IMR-90 (cell line): Measurements from ENCODE around the gene SNTA1. TPM values are rescaled to one million over a fixed set of nuclear protein-coding genes. Genes with fewer than 3 reads are reported as not detected.

Experiments used
- ATAC-seq: fragments of 200-7000 bp; cut with Tn5 transposase; 2 replicates; pipeline ENCODE4 v1.9.1; 2020; ENCODE audit warnings: low read depth, mild to moderate bottlenecking, moderate library complexity
- BruUV-seq: library from RNA; stranded (reverse); fragments of 400-500 nt; replicated peaks from 2 replicates; lab custom pipeline; 2021; lab: Mats Ljungman, UMichigan
- CTCF ChIA-PET: fragments of 300-600 bp; formaldehyde crosslinking; extraction: SDS; loops from one replicate; lab custom pipeline; 2021; ENCODE audit warnings: antibody characterized with exemption; lab: Yijun Ruan, JAX
- POLR2A ChIA-PET: fragments of 300-600 bp; sonication (Branson Sonifier 250); formaldehyde crosslinking; loops from one replicate; lab custom pipeline; 2022; ENCODE audit warnings: antibody characterized with exemption; ENCODE audit not compliant: unreplicated experiment; lab: Charles Lee
- DNase-seq: peaks from one replicate; pipeline ENCODE4 v3.0.0; 2013
- H2AFZ ChIP-seq: replicated peaks from 2 replicates; pipeline ENCODE3; 2013; ENCODE audit warnings: low read length, mild to moderate bottlenecking; ENCODE audit not compliant: poor library complexity
- H2AK5ac ChIP-seq: 2 replicates; pipeline ENCODE4 v1.6.1; 2013; ENCODE audit warnings: low read depth, low read length, inconsistent platforms
- H2AK9ac ChIP-seq: replicated peaks from 2 replicates; pipeline ENCODE3; 2013; ENCODE audit warnings: mild to moderate bottlenecking, low read depth, low read length, moderate library complexity; ENCODE audit not compliant: poor library complexity
- H2BK120ac ChIP-seq: 2 replicates; pipeline ENCODE4 v1.6.1; 2013; ENCODE audit warnings: low read depth, low read length, inconsistent platforms
- H2BK15ac ChIP-seq: 3 replicates; pipeline ENCODE4 v1.6.1; 2013; ENCODE audit warnings: low read depth, low read length, inconsistent platforms
- H2BK20ac ChIP-seq: 2 replicates; pipeline ENCODE4 v1.6.1; 2013; ENCODE audit warnings: low read depth, mild to moderate bottlenecking, inconsistent platforms, low read length, moderate library complexity
- H2BK5ac ChIP-seq: 2 replicates; pipeline ENCODE4 v1.6.1; 2013; ENCODE audit warnings: mild to moderate bottlenecking, low read depth, low read length, inconsistent platforms; ENCODE audit not compliant: poor library complexity, severe bottlenecking
- H3K14ac ChIP-seq: replicated peaks from 2 replicates; pipeline ENCODE4 v1.6.1; 2013; ENCODE audit warnings: low read depth, low read length, inconsistent platforms
- H3K18ac ChIP-seq: 2 replicates; pipeline ENCODE4 v1.6.1; 2013; ENCODE audit warnings: low read depth, low read length, control low read depth
- H3K23ac ChIP-seq: 2 replicates; pipeline ENCODE4 v1.6.1; 2013; ENCODE audit warnings: low read depth, low read length, inconsistent platforms
- H3K27ac ChIP-seq: 2 replicates; pipeline ENCODE4 v1.5.1; 2013; ENCODE audit warnings: mild to moderate bottlenecking, control low read depth, low read length; ENCODE audit not compliant: insufficient read depth
- H3K27me3 ChIP-seq: 2 replicates; pipeline ENCODE4 v1.6.1; 2013; ENCODE audit warnings: low read length; ENCODE audit not compliant: control insufficient read depth, insufficient read depth
- H3K36me3 ChIP-seq: 2 replicates; pipeline ENCODE4 v1.6.1; 2013; ENCODE audit warnings: low read length, mixed read lengths; ENCODE audit not compliant: control insufficient read depth, insufficient read depth
- H3K4ac ChIP-seq: 2 replicates; pipeline ENCODE4 v1.6.1; 2013; ENCODE audit warnings: low read depth, low read length, inconsistent platforms
- H3K4me1 ChIP-seq: 2 replicates; pipeline ENCODE4 v1.6.1; 2013; ENCODE audit warnings: low read length, mixed read lengths; ENCODE audit not compliant: control insufficient read depth, insufficient read depth
- H3K4me2 ChIP-seq: 2 replicates; pipeline ENCODE4 v1.6.1; 2013; ENCODE audit warnings: low read depth, mild to moderate bottlenecking, control low read depth, low read length, moderate library complexity
- H3K4me3 ChIP-seq: 2 replicates; pipeline ENCODE4 v1.5.1; 2013; ENCODE audit warnings: low read depth, mild to moderate bottlenecking, control low read depth, low read length, moderate library complexity; ENCODE audit not compliant: insufficient read depth
- H3K56ac ChIP-seq: 2 replicates; pipeline ENCODE4 v1.6.1; 2013; ENCODE audit warnings: low read length, inconsistent platforms; ENCODE audit not compliant: insufficient read depth; ENCODE audit errors: extremely low read depth
- H3K79me1 ChIP-seq, 2 experiments: 2 replicates each; pipeline ENCODE4 v1.6.1; 2013; ENCODE audit warnings: low read length in 2 of 2, inconsistent platforms in 1 of 2, low read depth in 1 of 2
- H3K9ac ChIP-seq: 2 replicates; pipeline ENCODE4 v1.6.1; 2013; ENCODE audit warnings: low read depth, low read length, control low read depth
- H3K9me1 ChIP-seq: 2 replicates; pipeline ENCODE4 v1.6.1; 2013; ENCODE audit warnings: low read length, inconsistent platforms; ENCODE audit not compliant: insufficient read depth
- H3K9me3 ChIP-seq: 2 replicates; pipeline ENCODE4 v1.6.1; 2013; ENCODE audit warnings: low read length; ENCODE audit not compliant: control insufficient read depth, insufficient read depth
- H4K20me1 ChIP-seq: 2 replicates; pipeline ENCODE4 v1.6.1; 2013; ENCODE audit warnings: low read length, inconsistent platforms; ENCODE audit not compliant: insufficient read depth
- H4K5ac ChIP-seq: 2 replicates; pipeline ENCODE4 v1.6.1; 2013; ENCODE audit warnings: mild to moderate bottlenecking, low read depth, low read length, control low read depth
- H4K8ac ChIP-seq, 2 experiments: 2 replicates each; pipeline ENCODE4 v1.6.1; 2013; ENCODE audit warnings: low read depth in 2 of 2, low read length in 2 of 2, control low read depth in 1 of 2, inconsistent platforms in 1 of 2
- H4K91ac ChIP-seq: 2 replicates; pipeline ENCODE4 v1.6.1; 2013; ENCODE audit warnings: low read depth, low read length, inconsistent platforms; ENCODE audit not compliant: insufficient read depth
- BHLHE40 ChIP-seq: fragments of 150-350 bp; IDR thresholded peaks from 2 replicates; pipeline ENCODE4 v1.6.1; 2016; ENCODE audit warnings: mild to moderate bottlenecking, low read depth, low read length
- CEBPB ChIP-seq: IDR thresholded peaks from 2 replicates; pipeline ENCODE4 v1.6.1; 2012; ENCODE audit warnings: low read depth, low read length, improper control_type of control experiment
- FOS ChIP-seq: fragments of 150-350 bp; IDR thresholded peaks from 2 replicates; pipeline ENCODE4 v1.6.1; 2016; ENCODE audit warnings: low read depth, low read length
- MAZ ChIP-seq: IDR thresholded peaks from 2 replicates; pipeline ENCODE4 v1.6.1; 2012; ENCODE audit warnings: low read depth, mild to moderate bottlenecking, low read length, improper control_type of control experiment, moderate library complexity, borderline replicate concordance
- MXI1 ChIP-seq: IDR thresholded peaks from 2 replicates; pipeline ENCODE4 v1.6.1; 2012; ENCODE audit warnings: low read depth, mild to moderate bottlenecking, low read length, moderate library complexity, borderline replicate concordance
- NFE2L2 ChIP-seq: fragments of 150-350 bp; IDR thresholded peaks from 2 replicates; pipeline ENCODE4 v1.6.1; 2016; ENCODE audit warnings: low read depth, mild to moderate bottlenecking, low read length
- POLR2A ChIP-seq: IDR thresholded peaks from 2 replicates; pipeline ENCODE4 v1.6.1; 2012; ENCODE audit warnings: mild to moderate bottlenecking, low read depth, low read length
- RCOR1 ChIP-seq: IDR thresholded peaks from 2 replicates; pipeline ENCODE4 v1.6.1; 2012; ENCODE audit warnings: mild to moderate bottlenecking, low read length, improper control_type of control experiment; ENCODE audit not compliant: insufficient replicate concordance
- RFX5 ChIP-seq: IDR thresholded peaks from 2 replicates; pipeline ENCODE4 v1.8.0; 2012; ENCODE audit warnings: low read depth, mild to moderate bottlenecking, low read length, moderate library complexity
- SMC3 ChIP-seq: fragments of 150-350 bp; IDR thresholded peaks from 2 replicates; pipeline ENCODE4 v1.6.1; 2016; ENCODE audit warnings: low read depth, mild to moderate bottlenecking, antibody characterized with exemption, low read length, moderate library complexity
- WGBS, 2 experiments: methylation state at CpG; one replicate each; pipeline versions ENCODE4 v1.1.5 to v1.1.7; 2013; ENCODE audit warnings: missing lambda C conversion rate in 2 of 2; ENCODE audit not compliant: insufficient read length in 1 of 2; ENCODE audit errors: extremely low coverage in 2 of 2; 5-methylcytosine and 5-hydroxymethylcytosine counted together
- dilution Hi-C: fragments of 300-500 bp; cut with HindIII; formaldehyde crosslinking; loops from one replicate; pipeline ENCODE4 v1.14.3; 2018; ENCODE audit warnings: low sequenced_read_pairs; ENCODE audit not compliant: unreplicated experiment
- in situ Hi-C: fragments of 300-500 bp; cut with MboI; formaldehyde crosslinking; loops from 3 replicates; pipeline ENCODE4 v1.14.3; 2019; ENCODE audit warnings: low sequenced_read_pairs, inconsistent platforms, mixed read lengths
- intact Hi-C: fragments of 100-400 bp; cut with micrococcal nuclease; formaldehyde crosslinking; loops from 2 replicates; pipeline ENCODE4 v1.10.0; 2022
- polyA plus RNA-seq, 3 experiments: library from polyadenylated mRNA; depleted of rRNA; stranded (reverse); fragments of >200 nt; gene quantifications; 2 replicates each; pipeline ENCODE4 v1.2.3, GENCODE V29; 2012; ENCODE audit warnings: low replicate concordance in 1 of 3
- total RNA-seq: library from RNA; depleted of rRNA; stranded (reverse); fragments of >200 nt; gene quantifications from 2 replicates; pipeline ENCODE4 v1.2.3, GENCODE V29; 2012
- TF ChIP-seq, protein P1 (sequence below): conservative IDR thresholded peaks from 2 replicates; pipeline ENCODE4 v1.5.1; 2012; ENCODE audit warnings: mild to moderate bottlenecking, low read depth, low read length, improper control_type of control experiment
- TF ChIP-seq, protein P2 (sequence below): fragments of 150-350 bp; IDR thresholded peaks from 2 replicates; pipeline ENCODE4 v1.6.1; 2017; ENCODE audit warnings: mild to moderate bottlenecking, antibody characterized with exemption, low read length, low read depth
- TF ChIP-seq, protein P3 (sequence below): fragments of 150-350 bp; IDR thresholded peaks from 2 replicates; pipeline ENCODE4 v1.6.1; 2016; ENCODE audit warnings: low read depth, mild to moderate bottlenecking, low read length, moderate library complexity, borderline replicate concordance

SNTA1 gene
- total and polyA plus RNA-seq, 2 of the 4 experiments (the other 2 are of a cell fraction), result 10.6 to 15.4 TPM

DNA sequence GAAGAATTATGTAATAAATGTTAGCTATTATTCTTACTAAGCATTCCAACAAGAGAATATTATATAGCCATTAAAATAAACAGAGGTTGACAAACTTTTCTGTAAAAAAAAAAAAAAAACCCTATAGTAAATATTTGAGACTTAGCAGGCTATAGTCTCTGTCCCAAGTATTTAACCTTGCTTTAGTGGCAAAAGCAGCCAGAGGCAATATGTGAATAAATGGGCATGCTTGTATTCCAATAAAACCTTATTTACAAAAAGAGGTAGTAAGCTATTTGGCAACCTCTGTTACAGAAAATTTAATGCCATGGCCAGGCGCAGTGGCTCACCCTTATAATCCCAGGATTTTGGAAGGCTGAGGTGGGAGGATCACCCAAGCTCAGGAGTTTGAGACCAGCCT is 56.9 kb downstream of the SNTA1 start:
- no peak overlapping the region for H2BK20ac ChIP-seq
- no peak for TF ChIP-seq RCOR1
- no peak for TF ChIP-seq POLR2A
- no peak for TF ChIP-seq FOS
- TF ChIP-seq, protein P1, sequence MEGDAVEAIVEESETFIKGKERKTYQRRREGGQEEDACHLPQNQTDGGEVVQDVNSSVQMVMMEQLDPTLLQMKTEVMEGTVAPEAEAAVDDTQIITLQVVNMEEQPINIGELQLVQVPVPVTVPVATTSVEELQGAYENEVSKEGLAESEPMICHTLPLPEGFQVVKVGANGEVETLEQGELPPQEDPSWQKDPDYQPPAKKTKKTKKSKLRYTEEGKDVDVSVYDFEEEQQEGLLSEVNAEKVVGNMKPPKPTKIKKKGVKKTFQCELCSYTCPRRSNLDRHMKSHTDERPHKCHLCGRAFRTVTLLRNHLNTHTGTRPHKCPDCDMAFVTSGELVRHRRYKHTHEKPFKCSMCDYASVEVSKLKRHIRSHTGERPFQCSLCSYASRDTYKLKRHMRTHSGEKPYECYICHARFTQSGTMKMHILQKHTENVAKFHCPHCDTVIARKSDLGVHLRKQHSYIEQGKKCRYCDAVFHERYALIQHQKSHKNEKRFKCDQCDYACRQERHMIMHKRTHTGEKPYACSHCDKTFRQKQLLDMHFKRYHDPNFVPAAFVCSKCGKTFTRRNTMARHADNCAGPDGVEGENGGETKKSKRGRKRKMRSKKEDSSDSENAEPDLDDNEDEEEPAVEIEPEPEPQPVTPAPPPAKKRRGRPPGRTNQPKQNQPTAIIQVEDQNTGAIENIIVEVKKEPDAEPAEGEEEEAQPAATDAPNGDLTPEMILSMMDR, result no peak
- TF ChIP-seq NFE2L2, result no peak
- no peak for TF ChIP-seq CEBPB
- no peak for TF ChIP-seq MAZ
- TF ChIP-seq, protein P2, sequence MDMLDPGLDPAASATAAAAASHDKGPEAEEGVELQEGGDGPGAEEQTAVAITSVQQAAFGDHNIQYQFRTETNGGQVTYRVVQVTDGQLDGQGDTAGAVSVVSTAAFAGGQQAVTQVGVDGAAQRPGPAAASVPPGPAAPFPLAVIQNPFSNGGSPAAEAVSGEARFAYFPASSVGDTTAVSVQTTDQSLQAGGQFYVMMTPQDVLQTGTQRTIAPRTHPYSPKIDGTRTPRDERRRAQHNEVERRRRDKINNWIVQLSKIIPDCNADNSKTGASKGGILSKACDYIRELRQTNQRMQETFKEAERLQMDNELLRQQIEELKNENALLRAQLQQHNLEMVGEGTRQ, result no peak
- TF ChIP-seq MXI1, result no peak
- TF ChIP-seq SMC3, result no peak
- no peak for TF ChIP-seq BHLHE40
- TF ChIP-seq RFX5, result no peak
- TF ChIP-seq, protein P3, sequence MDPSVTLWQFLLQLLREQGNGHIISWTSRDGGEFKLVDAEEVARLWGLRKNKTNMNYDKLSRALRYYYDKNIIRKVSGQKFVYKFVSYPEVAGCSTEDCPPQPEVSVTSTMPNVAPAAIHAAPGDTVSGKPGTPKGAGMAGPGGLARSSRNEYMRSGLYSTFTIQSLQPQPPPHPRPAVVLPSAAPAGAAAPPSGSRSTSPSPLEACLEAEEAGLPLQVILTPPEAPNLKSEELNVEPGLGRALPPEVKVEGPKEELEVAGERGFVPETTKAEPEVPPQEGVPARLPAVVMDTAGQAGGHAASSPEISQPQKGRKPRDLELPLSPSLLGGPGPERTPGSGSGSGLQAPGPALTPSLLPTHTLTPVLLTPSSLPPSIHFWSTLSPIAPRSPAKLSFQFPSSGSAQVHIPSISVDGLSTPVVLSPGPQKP, result no peak
- dilution Hi-C loops (no loop called here), in situ Hi-C loops (no loop called here), intact Hi-C loops (no loop called here)
- H3K9me3 ChIP-seq, result no peaks in the 10 kb centered on the region
- no peaks in the 10 kb centered on the region for H3K9me1 ChIP-seq
- H3K4me2 ChIP-seq, result no peak overlapping the region
- ChIA-PET CTCF (no interaction called here), POLR2A (no interaction called here)
- no peak overlapping the region for H3K27ac ChIP-seq
- H3K9ac ChIP-seq, result no peak overlapping the region
- H3K79me1 ChIP-seq, result peaks cover 0 to 5% of the 10 kb centered on the region in 2 experiments; a peak in 2 of 4 replicates
- BruUV-seq, result no TSS peak
- no peak overlapping the region for H3K56ac ChIP-seq
- H3K14ac ChIP-seq, result no peak overlapping the region
- no peak overlapping the region for H2AK9ac ChIP-seq
- H3K27me3 ChIP-seq, result no peaks in the 10 kb centered on the region
- no peak overlapping the region for H3K23ac ChIP-seq
- no peak overlapping the region for H2AFZ ChIP-seq
- no peak overlapping the region for H4K8ac ChIP-seq
- no peak overlapping the region for H2AK5ac ChIP-seq
- H3K4ac ChIP-seq, result no peak overlapping the region
- no peaks in the 10 kb centered on the region for H4K20me1 ChIP-seq
- ATAC-seq (no peak), DNase-seq (no peak)
- no peaks in the 10 kb centered on the region for H3K4me1 ChIP-seq
- H4K5ac ChIP-seq, result no peak overlapping the region
- peaks cover 23% of the 10 kb centered on the region for H3K36me3 ChIP-seq
- H4K91ac ChIP-seq, result no peak overlapping the region
- H2BK15ac ChIP-seq, result no peak overlapping the region
- no peak overlapping the region for H2BK120ac ChIP-seq
- H2BK5ac ChIP-seq, result no peak overlapping the region
- no CpG with 5 or more reads among the region's 1 CpG for WGBS, 2 experiments
- no peak overlapping the region for H3K18ac ChIP-seq
- H3K4me3 ChIP-seq, result no peak overlapping the region
